COLO668 (cell line): Measurements from ENCODE around the gene PSMA2.
"Not testable (repeated sequence)": the region's sequence is repeated elsewhere in the genome, so short reads cannot be mapped to it uniquely, and the experiment has no call there.

Experiments
- DNase-seq: peaks from one replicate; lab custom pipeline; 2025; ENCODE audit not compliant: unreplicated experiment; lab: John Stamatoyannopoulos, UW

Gene PSMA2

GRCh38 chr7:42907316-42907715 is 24.7 kb downstream of the PSMA2 start:
- DNase-seq = no peak

- no peak for DNase-seq
Observed at GRCh38 chr7:42906181-42906580, 25.8 kb downstream of the PSMA2 start.

DNA sequence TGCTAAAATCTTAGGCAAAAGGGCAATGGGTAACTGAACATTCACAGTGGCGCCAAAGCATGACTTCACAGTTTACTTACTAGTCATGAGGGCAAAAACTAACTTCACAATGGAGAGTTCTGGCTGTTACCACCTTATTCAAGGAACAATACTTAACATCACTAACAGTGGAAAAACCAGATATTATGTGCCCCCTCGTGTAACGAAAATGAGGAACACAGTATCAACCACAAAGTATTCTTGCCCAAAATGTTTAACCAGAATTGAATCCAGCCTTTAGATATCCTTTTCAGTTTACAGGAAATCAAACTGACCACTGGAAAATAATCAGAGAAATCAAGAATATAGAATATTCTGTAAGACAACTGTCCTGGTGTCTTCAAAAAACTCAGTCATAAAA is 29.6 kb downstream of the PSMA2 start:
- DNase-seq = no peak

- DNase-seq = no peak
Observed at GRCh38 chr7:42900842-42901241, 31.1 kb downstream of the PSMA2 start.

- no peak for DNase-seq
Observed at GRCh38 chr7:42893346-42894240, 38.4 kb downstream of the PSMA2 start.

DNA sequence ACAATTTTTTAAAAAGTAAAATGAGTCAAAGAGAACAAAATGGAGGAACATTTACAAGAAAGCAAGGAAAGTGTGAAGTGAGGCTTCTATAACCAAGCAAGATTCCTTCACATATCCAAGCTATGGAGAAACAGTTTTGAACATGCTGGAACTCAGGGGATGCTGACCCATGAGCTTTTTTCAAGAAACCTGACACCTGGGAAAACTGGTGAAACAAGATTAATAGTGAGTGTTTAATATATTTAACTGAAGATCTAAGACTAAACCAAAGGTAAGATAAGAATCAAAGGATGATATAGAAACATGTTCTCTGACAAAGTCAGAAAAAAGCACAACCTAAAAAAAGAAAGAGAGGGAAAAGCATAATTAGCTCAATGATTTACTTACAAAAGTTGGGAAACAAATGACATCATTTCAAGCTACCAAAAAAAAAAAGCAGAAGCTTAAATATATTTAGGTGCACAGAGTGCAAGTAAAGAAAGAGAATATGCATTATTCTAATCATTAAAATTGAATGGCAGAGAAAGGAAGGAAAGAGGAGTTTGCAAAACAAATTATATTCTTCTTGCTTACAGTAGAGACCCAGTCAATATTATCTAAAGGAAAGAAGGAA is 45.0 kb downstream of the PSMA2 start:
- no peak for DNase-seq

DNA sequence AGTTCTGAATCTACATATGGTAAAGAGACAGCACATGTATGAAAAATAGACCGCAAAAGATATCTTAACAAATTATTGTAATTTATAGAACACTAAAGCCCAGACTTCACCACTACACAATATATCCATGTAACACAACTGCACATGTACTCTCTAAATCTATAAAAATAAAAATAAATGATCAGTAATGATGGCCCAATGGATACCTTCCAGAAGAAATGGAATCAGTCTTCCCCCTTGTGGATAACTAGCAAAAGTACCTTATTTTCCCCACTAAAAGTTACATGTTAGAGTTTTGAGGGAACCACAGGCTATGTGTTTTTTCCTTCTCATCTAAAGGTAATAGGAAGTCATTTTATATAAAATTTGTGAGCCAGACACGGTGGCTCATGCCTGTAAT is 45.8 kb downstream of the PSMA2 start:
- DNase-seq = no peak

DNA sequence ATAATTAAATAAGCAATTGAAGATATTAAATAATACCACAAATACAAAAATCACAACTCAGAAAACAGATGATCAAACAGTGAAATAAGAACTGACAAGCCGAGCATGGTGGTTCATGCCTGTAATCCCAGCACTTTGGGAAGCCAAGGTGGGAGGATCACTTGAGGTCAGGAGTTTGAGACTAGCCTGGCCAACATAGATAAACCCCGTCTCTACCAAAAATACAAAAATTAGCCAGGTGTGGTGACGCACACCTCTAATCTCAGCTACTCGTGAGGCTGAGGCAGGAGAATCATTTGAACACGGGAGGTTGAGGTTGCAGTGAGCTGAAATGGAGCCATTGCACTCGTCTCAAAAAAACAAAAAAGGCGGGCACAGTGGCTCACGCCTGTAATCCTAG is 46.8 kb downstream of the PSMA2 start:
- not testable (repeated sequence) for DNase-seq

- DNase-seq = no peak
Observed at GRCh38 chr7:42883950-42884349, 48.0 kb downstream of the PSMA2 start.

GRCh38 chr7:42880392-42880791 is 51.6 kb downstream of the PSMA2 start:
- no peak for DNase-seq

DNA sequence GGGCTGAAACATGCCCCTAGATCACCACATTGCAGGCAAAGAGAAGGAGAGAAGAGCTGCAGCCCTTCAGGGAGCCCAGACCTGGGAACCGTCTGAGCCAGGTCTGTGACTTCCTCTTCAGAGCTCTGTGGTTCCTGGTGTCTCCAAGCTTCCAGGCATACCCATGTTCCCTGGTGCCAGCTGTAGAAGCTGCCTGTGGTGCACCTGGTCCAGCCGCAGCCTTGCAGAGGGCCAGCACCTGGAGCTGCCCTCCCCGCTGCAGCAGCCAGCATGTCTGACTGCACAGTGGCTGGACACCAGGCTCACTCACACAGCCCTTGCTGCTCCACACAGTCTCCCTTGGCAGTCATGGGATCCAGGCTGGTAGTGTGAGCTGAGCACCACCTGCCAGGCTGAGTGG is 53.7 kb downstream of the PSMA2 start:
- no peak for DNase-seq

GRCh38 chr7:42877862-42878261 is 54.1 kb downstream of the PSMA2 start:
- DNase-seq = no peak

GRCh38 chr7:42876182-42877068 is 55.5 kb downstream of the PSMA2 start:
- DNase-seq = peak; percentile 49

GRCh38 chr7:42869131-42870020 is 62.6 kb downstream of the PSMA2 start:
- no peak for DNase-seq

- DNase-seq = no peak
Observed at GRCh38 chr7:42868480-42868879, 63.5 kb downstream of the PSMA2 start.
